ENCODE measurements around the gene RRP36.

- TF ChIP-seq CTCF (IDR thresholded peaks at IDR 0.05; ENCODE audit: low read depth, low read length, missing input control) = no peak
- TF ChIP-seq TAF1 (conservative IDR thresholded peaks at IDR 0.05) = no peak
Measured at GRCh38 chr6:43058531-43058930, 37.1 kb downstream of the RRP36 start.
